Type B pancreatic cell (in vitro differentiated cells): ENCODE measurements around the gene EDEM1. TPM values are rescaled to one million over a fixed set of nuclear protein-coding genes. Genes with fewer than 3 reads are reported as not detected.

Experiments used
- DNase-seq: peaks from one replicate; pipeline ENCODE4 v3.0.0; 2021; ENCODE audit warnings: mixed read lengths; ENCODE audit not compliant: unreplicated experiment; ENCODE audit errors: extremely low spot score
- H3K27ac Mint-ChIP-seq: 2 replicates; pipeline ENCODE4 v1.8.0; 2021; ENCODE audit warnings: mild to moderate bottlenecking, mixed read lengths
- H3K27me3 Mint-ChIP-seq: 2 replicates; pipeline ENCODE4 v1.8.0; 2021; ENCODE audit warnings: mixed read lengths
- H3K36me3 Mint-ChIP-seq: 2 replicates; pipeline ENCODE4 v1.8.0; 2021; ENCODE audit warnings: mixed read lengths
- H3K4me1 Mint-ChIP-seq: one replicate; pipeline ENCODE4 v1.8.0; 2021; ENCODE audit warnings: mixed read lengths; ENCODE audit not compliant: unreplicated experiment
- H3K4me3 Mint-ChIP-seq: 2 replicates; pipeline ENCODE4 v1.8.0; 2021; ENCODE audit warnings: mild to moderate bottlenecking, mixed read lengths
- H3K9me3 Mint-ChIP-seq: 2 replicates; pipeline ENCODE4 v1.8.0; 2021; ENCODE audit warnings: mixed read lengths
- CTCF ChIP-seq: fragments of 200-600 bp; sonication (generic); conservative IDR thresholded peaks from 2 replicates; pipeline ENCODE4 v1.5.0; 2021; ENCODE audit warnings: antibody characterized with exemption, mild to moderate bottlenecking
- total RNA-seq: library from RNA; stranded (reverse); gene quantifications from 2 replicates; pipeline ENCODE4 v1.2.1, GENCODE V29; 2021; ENCODE audit warnings: low replicate concordance

The EDEM1 gene
- total RNA-seq, 1 donor from 2014 or later: 20.2 TPM

DNA sequence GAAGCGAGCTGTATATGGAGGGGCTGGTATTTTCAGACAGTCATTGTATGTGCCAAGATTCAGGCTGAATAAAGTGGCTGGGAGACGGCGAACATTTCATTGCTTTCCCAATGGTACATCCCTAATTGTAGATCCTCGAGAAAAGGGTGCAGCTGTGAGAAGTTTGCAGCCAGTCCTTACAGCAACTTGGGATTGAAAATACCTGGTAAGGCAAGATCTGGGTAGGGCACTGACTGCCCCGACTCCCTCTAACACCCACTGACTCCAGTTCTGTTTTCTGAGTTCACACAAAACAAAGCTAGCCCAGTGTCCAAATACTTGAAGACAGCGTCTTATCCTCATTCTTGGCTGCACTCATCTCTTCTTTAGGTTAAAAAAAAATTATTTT is 63.7 kb downstream of the EDEM1 start:
- Mint-ChIP-seq H3K36me3 (no peaks in the 10 kb centered on the region), H3K4me3 (peak overlapping the region; percentile 44), H3K27ac (peak overlapping the region; percentile 29), H3K9me3 (peaks cover 7% of the 10 kb centered on the region), H3K4me1 (peaks cover 17% of the 10 kb centered on the region), H3K27me3 (no peaks in the 10 kb centered on the region)
- TF ChIP-seq CTCF: no peak
- DNase-seq: no peak

GRCh38 chr3:5252131-5252530 is 64.6 kb downstream of the EDEM1 start:
- TF ChIP-seq CTCF: no peak
- DNase-seq: no peak
- Mint-ChIP-seq H3K27me3 (no peaks in the 10 kb centered on the region), H3K4me1 (peaks cover 17% of the 10 kb centered on the region), H3K36me3 (no peaks in the 10 kb centered on the region), H3K4me3 (no peak overlapping the region), H3K9me3 (peaks cover 7% of the 10 kb centered on the region), H3K27ac (no peak overlapping the region)

DNA sequence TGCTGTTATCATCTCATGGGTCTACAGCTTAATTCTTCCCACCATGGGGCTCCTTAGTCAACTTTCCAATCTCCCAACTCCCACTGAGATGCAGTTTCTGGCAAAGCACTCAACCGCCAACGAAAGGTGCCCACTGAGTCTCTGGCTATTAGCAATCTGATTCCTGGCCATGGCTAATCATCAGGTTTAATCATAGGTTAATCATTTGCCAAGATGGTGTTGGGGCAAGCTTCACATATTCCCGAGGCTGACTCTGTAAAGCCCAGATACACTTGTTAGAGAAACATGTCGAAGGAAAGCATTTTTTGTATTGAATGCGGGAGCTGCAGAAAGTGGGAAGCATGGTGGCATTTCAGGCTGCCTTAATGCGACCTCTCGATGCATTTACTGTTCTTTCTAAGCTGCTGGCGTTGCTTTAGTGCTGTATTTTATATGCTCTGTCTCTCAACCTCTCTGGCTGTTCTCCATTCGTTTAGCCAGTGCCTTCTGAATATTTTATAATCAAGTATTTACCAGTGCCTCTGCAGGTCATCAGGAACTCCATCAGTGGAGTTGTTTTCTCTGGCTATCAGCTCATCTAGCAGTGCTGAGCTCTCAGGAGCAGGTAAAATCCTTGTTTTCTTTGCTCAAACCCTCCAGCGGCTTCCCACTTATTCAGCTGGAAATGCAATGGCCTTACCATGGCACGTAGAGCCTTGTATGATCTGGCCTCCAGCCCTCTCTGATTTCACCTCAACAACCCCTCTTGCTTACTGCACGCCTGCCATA is 67.0 kb downstream of the EDEM1 start:
- Mint-ChIP-seq H3K9me3 (peaks cover 7% of the 10 kb centered on the region), H3K4me1 (peaks cover 17% of the 10 kb centered on the region), H3K4me3 (no peak overlapping the region), H3K27ac (no peak overlapping the region), H3K27me3 (no peaks in the 10 kb centered on the region), H3K36me3 (no peaks in the 10 kb centered on the region)
- DNase-seq: no peak
- TF ChIP-seq CTCF: no peak

GRCh38 chr3:5255404-5256344 is 68.2 kb downstream of the EDEM1 start:
- peaks cover 7% of the 10 kb centered on the region for H3K9me3 Mint-ChIP-seq
- peaks cover 11% of the 10 kb centered on the region for H3K4me1 Mint-ChIP-seq
- H3K27ac Mint-ChIP-seq: no peak overlapping the region
- H3K27me3 Mint-ChIP-seq: no peaks in the 10 kb centered on the region
- no peak for DNase-seq
- no peak overlapping the region for H3K4me3 Mint-ChIP-seq
- no peak for TF ChIP-seq CTCF
- H3K36me3 Mint-ChIP-seq: no peaks in the 10 kb centered on the region

DNA sequence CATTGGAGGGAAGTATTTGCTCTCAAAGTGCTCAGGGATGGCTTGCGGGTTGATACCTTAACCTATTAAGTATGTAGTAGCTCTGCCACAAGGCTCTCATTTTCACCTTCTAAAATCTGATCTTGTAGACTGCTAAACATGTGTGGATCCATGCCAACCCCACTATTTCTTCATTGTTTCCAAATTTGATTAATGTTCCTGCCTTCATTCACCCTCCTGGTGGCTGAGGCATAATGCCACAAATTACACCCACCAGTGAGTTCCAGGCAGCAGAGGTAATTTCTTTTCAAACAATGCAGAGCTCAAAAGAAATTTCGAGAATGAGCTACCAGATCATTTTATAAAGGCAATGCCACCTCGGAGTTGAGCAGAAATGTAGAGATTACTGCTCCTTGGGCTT is 71.0 kb downstream of the EDEM1 start:
- H3K27ac Mint-ChIP-seq: no peak overlapping the region
- no peaks in the 10 kb centered on the region for H3K27me3 Mint-ChIP-seq
- H3K36me3 Mint-ChIP-seq: no peaks in the 10 kb centered on the region
- no peak overlapping the region for H3K4me3 Mint-ChIP-seq
- TF ChIP-seq CTCF: no peak
- peaks cover 7% of the 10 kb centered on the region for H3K9me3 Mint-ChIP-seq
- DNase-seq: no peak
- H3K4me1 Mint-ChIP-seq: peaks cover 5% of the 10 kb centered on the region
